Stimulated activated CD4-positive, alpha-beta T cell treated with anti-CD3 and anti-CD28 coated beads, Interleukin-2, amount 100 ng/mL, for 4 hours (primary cell): ENCODE results near the gene VIPR2.

Experiments used
- DNase-seq: peaks from one replicate; pipeline ENCODE4 v3.0.0-alpha.2; 2020; ENCODE audit warnings: low read depth

Gene VIPR2

DNA sequence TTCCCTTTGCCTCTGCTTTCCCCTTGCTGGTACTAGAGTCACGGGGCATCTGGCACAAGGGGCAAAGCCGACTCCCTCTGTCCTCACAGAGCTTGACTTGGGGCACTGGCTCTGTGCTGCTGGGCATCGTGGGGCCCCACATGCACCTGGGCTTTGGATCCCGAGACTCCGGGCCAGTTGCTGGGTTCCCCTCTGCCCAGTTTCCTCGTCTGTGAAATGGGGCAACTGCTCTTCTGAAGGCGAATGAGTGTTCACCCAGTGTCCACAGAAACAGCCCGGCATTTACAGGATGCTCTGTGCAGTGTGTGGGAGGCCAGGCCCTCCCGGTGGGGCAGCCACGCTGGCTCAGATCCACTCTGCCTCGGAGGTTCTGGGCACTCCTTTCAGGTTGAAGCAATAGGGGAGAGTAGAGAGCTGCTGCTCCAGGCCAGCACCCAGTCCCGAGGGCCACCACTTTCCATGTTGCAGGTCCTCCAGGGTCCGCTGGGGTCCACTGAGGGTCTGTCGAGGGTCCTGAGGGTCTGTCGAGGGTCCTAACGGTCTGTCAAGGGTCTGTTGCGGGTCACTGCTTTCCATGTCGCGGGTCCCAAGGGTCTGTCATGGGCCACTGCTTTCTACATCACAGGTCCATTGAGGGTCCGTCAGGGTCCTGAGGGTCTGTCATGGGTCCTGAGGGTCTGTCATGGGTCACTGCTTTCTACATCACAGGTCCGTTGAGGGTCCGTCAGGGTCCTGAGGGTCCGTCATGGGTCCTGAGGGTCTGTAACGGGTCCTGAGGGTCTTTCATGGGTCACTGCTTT is 103.6 kb downstream of the VIPR2 start:
- DNase-seq = no peak

DNA sequence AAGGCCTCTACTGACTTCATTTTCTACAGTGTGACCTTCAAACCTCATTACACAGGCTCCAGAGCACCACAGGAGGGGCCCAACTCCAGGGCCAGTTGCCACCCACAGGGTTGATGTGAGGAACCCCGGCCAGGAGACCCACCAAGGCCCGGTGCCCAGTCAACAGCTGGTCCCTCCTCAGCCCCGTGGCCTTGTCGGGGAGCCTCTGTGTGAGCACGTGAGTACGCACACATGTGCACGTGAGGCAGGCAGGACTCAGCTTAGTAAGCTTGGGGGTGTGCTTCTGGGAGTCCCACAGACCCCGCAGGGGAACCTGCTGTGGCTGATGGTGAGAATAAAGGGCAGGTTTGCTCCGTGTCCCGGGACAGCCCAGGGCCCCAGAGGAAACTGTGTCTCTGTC is 104.5 kb downstream of the VIPR2 start:
- no peak for DNase-seq

DNA sequence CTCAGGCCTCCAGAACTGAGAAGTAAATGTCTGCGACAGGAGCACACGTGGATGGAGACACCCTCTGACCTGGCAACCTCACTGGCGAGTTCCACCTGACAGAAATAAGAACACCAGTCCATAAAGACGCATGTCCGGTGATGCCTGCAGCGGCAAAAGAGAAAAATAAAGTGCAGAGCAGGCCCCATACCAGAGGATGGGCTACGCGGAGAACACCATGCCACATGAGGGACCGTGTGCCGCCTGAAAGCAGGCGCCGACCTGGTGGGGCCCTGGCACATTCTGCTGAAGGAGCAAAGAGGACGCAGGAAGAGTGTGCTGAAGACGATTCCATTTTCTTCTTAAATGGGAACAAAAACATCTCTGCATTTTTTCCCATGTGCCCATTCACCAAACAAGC is 105.0 kb downstream of the VIPR2 start:
- no peak for DNase-seq

DNA sequence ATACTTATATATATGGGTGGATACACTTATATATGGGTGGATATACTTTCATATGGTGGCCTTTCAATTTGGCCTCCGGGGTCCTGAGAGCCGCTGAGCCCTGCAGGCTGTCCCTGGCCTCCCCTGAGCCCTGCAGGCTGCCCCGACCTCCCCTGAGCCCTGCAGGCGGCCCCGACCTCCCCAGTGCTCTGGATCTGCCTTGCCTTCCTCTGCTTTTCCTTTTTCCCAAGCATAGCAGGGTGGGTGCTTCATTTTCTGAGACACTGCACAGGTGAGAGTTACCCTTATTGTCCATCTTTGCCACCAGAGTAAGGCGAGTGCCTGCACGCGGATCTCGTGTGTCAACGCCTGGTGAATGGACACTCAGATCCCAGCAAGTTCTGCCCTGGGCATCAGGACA is 106.6 kb downstream of the VIPR2 start:
- no peak for DNase-seq

DNA sequence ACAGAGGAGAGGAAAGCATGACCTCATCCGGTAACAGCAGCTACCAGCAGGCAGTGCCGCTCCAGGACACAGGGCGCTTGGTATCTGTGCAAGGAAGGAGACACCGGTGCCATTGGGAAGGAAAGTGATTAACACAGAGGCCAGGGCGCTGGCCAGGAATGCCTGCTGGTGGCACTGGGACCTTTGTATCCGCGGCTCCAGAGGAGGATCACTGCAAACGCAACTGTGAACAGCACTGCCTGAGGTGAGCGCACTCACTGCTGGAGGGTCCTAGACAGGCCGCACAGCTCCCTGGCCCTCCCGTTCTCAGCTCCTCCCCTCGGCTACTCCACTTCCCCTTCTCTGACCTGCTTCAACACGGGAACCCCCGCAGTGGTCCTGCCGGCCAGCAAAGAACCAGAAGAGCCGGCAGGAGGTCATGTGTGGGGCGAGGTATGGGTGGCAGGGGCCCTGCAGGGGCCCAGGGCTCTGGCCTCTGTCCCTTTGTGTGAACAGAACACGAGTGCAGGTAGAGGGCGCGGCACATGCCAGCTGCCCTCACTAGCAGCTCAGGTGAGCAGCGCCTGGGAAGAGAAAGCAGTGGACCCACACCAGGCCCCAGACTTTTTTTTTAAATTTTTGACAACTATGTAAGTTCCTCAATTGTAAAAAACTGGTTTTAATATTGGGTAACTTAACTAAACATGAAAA is 107.6 kb downstream of the VIPR2 start:
- DNase-seq = no peak

DNA sequence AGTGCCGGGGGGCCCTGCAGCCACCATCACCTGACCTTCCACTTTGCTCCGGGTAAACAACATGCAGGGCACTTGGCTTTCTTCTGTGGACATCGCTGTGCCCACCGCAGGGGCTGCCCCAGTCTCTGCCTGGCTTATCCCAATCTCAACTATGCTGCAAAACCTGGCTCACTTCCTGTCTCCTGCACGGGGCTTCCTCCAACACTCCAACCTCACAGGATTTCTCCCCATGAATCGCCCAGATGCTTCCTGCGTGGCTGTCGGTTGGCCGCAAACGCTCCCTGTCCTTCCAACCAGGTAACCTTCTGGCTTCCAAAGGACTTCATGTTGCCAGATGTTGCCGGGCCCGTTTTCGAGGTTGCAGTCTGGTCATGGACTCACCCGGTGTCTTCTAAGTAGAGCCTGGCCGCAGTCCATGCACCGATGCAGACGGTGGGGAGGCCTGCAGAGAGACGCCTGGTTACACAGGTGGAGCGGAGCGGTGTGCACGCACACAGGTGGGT is 109.0 kb downstream of the VIPR2 start:
- DNase-seq = no peak

DNA sequence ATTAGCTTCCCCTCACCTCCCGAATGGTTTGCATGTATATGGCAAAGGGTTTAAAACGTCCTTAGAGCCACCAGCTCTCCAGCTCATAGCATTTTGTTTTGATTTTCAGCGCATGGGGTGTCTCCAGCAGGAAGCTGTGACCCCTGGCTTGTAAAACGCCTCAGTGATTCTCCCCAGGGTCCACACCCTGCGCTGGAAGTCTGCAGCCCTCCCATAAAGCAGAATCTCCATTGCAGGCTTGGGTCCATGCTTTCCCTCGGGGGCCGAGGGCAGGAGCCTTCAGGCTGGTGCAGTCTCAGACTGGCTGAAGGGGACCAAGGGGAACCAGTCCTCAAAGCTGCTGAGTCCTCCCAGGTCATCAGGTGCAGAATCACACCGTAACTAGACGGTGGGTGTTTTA is 109.7 kb downstream of the VIPR2 start:
- DNase-seq = no peak

DNA sequence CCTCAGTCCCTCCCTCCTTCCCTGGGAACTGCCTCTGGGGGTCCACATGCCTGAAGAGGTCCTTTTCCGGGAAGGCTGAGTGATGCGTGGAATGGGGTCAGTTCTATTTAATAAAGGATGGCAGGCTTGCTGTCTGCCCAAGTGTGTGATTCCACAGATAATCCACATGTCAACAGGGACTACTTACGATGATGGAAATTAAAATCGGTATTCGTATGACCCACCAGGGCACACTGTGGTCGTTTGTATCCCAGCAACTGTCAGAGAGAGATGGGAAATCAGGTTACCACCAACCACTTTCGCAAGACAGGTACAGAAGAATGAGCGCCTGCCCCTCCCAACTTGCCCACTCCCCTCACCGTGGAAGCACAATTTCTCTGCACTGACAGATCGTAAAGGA is 110.3 kb downstream of the VIPR2 start:
- no peak for DNase-seq

DNA sequence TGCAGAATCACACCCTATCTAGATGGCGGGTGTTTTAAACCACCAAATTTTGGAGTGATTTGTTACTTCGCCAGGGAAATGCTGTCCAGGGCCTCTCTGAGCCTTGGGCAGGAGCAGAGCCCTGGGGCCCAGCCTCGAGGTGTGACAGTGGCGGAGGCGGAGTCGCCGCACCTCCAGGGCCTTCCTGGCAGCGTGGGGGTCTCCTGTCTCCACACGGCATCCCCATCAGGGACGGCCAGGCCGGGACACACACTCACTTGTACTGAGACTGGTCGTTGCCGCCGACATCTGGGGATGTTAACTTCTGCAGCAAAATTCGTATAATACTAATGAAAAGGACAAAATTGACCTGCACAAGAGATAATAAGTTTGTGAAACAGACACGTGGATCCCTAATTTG is 110.7 kb downstream of the VIPR2 start:
- no peak for DNase-seq

DNA sequence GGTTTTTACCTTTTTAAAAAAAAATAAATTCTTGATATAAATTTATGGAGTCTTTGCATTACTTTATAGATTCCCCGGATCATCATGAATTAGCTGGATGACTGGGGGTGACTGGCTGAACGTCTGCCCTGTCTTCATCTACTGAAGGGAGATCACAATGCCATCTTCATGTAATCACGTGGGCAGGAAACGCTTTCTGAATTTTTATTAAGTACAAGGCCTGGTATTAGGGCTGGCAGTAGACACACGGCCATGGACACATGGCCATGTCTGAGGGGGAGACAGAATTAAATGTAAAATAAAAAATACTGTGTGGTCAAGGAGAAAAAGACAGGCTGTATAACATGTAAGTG is 111.2 kb downstream of the VIPR2 start:
- no peak for DNase-seq

DNA sequence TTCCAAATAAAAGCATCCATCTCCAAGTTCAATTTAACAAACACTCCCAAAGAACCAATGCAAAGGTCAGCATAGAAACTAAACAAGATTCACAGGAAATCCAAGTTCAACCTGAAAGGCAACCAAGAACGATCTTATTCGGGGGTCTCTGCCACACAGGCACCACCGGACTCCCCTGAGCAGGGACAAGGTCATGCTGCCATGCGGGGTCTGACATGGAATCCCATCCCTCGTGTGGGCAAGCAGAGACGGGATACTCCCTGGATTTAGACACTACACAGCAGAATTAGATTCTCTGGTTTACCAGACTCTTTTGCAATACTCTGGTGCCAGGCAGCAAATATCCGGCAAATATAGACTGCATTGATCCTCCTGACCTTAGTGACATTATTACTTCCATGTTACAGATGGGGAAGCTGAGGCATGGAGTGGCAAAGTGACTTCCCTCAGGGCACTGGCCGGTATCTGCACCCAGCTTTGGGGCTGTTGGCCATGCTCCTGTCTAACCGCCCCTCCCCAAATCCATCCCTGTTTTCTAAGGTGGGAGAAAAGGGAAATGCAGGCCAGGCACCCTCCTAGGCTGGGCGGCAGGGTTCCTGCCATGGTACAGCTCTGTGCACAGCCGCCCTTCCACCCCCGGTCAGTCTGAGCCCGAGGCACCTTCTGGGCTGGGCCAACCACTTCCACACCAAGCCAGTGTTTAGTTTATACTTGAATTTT is 111.8 kb downstream of the VIPR2 start:
- DNase-seq = no peak

DNA sequence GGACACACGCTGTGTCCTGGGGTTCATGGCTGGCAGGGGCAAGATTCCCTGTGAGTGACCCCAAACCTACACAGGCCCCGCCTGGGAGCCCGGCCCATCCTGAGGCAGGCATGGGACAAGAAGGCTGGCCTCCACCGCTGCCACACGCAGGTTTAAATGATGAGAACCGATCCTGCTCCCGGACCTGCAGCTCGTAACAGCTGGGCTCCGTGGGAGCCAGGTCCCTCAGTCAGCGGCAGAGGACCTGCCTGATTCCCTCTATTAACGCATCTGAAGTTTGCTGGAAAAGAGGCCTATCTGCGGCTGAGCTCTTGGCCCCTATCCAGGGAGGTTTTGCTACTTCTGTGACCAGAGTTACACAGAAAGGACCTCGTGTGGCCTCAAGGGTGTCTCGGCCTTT is 112.3 kb downstream of the VIPR2 start:
- no peak for DNase-seq

DNA sequence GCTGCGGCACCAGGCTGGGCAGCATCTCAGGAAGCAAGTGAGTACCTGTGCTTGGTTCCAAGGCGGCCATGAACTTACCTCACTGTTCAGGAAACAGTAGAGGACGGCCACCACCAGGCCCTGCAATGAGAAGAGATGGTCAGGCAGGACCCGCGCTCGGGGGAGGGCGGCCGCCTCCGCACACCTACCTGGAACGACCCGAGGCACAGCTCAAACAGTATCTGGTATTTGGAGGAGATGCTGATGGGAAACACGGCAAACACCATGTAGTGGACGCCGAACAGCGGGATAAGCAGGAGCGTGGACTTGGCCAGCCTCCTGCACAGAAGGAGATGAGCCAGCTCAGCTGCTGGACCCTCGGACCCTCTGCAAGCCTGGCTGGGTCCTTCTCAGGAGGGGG is 112.9 kb downstream of the VIPR2 start:
- no peak for DNase-seq

DNA sequence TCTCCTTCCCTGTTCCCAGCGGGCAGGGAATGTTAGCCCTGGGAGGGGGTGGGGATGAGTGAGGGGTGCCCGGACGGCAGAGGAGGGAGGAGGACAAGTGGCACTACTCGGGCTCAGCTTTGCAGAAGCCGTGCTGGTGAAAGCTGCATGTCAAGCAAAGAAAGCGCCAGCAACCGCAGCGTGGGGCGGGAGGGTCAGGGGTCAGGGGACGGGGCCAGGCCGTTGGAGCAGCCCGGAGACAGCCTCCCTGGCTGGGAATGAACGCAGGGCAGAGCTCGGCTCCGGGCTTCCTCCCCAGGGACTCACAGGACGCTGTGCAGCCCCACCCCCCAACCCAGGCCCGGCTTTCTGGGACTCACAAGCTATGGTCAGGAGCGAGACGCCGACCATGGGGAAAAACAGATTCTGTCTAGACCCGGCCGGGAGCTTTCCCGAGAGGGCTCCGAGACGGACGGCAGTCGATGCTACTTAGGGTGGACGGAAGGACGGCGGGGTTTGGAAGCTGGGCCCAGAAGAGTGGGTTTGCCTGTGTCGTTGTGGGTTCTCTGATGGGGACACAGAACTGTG is 113.4 kb downstream of the VIPR2 start:
- DNase-seq = no peak

DNA sequence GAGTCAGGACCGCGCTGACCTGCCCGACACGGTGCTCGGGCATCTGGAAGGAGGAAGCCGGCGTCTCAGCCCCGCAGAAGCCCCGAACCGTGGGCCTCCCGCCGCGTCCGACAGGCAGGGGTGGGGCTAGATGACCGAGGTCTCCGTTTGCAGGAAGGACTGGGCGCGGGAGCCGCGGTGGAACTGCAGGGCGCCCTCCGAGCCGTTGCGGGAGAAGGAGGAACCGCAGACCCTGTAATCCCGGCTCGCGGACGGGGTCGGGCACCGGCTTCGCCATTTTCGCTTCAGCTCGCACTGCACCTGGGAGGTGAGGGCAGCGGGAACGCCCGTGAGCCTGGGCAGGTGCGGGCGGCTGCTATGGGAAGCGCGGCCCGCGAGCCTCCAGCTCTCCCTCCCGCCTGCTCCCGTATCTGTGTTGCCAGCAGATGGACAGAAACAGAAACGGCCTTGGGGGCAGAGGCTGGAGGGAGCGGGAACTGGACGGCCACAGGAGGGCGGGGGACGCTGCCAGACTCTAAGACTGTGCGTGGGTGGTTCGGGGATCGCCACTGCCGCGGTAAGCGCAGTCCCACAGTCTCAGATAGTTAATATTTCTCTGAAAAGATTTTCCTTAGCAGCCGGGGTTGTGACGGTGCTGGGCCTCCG is 114.1 kb downstream of the VIPR2 start:
- DNase-seq = no peak

DNA sequence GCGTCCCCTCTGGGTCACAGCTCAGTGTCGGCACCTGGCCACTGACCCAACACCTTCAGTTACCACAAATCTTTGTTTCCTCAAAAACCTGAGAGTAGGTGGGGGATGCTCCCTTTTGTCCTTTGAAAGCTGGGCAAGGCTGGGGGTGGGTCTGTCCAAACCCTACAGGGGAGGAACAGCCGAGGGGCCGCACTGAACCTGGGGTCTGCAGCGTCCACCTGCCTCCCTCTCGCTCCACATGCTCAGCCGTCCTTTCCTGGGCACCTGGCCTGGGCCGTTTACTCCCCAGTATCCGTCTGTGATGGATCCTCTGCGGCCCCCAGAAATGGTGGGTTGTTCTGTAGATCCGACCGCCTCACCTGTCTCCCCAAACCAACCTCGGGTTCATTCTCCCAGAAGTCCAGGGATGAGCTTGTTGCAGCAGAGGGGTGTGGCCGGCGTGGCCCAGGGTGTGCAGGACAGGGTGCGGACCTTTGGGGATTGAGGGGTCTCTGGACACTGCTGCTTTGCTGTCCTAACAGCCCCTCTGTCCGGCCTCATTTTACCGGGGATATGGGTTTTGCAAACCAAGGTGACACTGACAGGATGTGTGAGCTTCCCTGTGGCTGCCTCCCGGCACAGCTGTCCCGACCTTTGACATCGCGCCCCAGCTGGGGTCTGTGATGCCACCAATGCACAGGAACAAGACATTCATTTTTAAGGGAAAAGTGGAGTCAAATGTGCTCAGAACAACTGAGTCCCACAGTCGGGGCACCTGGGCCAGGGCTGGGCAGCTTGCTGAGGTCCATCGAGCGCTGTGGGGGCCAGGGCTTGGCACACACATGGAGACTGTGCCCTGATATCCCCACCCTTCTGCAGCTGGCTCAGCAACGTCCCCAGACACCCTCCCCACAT is 115.9 kb downstream of the VIPR2 start:
- DNase-seq = no peak

DNA sequence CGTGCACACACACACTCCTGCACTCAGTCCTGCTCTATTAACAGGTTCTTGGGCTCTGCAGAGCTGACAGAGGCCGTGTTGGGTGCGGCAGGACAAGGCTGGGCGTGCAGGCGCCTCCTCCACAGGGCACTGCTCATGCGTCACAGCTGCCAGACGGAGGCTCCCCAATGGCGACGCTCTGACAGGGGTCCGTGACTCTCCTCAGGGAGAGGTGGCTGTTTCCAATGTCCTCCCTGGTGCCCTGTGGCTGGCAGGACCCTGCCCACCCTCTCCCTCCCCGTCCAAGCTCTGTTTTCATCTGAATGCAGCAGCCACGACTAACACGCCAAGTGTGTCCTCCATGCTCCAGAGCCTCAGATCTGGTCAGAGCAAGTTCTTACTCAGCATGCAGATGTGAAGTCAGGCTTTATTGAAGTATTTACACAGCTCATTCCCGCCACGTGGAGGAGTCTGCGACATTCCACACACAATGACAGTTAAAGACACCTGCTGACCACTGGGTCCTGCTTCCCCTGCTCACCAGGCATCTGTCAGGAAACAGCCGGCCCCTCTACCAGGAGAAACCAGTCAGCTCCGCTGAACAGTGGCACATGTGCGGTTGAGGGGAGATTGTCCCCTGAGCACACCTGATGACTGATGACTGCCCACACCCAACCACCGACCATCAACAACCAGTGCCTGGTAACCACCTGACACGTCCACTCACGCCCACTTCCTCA is 116.7 kb downstream of the VIPR2 start:
- DNase-seq = no peak

DNA sequence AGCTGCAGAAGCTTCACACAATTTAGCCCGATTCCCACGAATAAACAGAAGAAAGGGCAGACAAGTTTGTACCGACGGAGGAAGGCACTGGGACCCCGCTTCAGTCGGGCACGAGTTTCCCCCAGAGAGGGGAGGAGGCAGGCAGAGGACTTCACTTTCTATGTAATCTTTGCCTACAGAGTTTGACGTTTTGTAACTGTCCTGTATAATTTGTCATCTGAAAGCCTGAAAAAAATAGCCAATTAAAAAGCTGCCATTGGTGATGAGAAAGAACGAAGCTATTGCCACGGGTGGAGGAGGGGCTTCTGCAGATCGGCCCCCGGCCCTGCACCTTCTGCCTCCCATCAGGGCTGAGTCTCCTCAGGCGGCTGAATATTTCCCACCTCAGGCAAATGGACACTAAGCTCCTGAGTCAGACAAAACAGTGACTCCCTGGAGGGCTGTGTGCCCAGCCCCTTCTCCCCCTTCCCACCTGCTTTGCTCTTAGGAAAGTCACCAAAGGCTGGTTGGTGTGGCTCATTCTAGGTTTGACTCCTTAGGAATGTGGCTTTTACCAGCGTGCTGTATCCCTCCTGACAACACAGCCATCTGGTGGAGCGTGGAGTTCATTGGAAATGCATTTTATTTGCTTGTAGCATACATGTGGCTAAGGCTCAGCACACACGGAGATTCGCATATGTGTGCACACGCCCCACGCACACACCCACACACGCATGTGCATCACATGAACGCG is 117.4 kb downstream of the VIPR2 start:
- DNase-seq = no peak

DNA sequence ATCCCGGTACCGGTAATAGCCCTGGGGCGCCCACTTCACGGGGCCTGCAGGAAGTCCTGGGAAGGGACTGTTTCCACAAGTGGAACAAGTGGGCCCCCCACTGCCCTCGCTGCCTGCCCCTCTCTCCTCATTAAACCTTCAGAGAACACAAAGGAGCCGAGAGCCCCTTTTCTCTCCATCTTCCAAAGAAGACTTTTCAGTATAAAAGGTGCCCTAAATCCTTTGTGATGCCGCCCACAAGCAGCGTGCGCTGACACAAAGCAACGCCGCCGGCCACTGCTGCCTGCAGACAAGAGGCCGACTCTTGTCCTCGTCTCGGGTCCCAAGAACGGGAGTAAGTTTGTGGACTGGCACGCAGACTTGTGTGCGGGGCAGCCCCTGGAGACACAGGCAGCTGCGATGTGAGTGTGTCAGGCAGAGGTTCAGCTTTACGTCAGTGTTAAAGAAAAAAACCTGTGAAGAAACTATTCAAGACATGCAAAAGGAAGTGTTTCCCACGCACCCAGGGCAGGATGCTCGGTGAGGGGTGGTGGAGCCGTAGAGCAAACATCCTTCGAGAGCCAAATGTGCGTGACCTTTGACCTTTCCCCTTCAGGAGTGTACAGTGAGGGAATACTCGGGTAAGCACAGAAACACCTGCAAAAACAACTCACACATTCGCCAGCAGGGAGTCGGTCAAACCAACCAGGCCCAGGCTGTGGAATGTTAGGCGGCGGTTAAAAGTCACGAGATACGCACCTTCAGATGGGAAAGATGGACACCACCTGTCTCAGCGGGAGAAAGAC is 118.2 kb downstream of the VIPR2 start:
- DNase-seq = no peak
